Spleen (tissue), 11 donors: ENCODE results near the gene LRRTM4. TPM values are rescaled to one million over a fixed set of nuclear protein-coding genes. Genes with fewer than 3 reads are reported as not detected.
"Not testable (repeated sequence)": the region's sequence is repeated elsewhere in the genome, so short reads cannot be mapped to it uniquely, and the experiment has no call there.

ENCODE experiments used
- DNase-seq: peaks from one replicate; pipeline ENCODE4 v3.0.0-alpha.2; 2020
- H3K27ac ChIP-seq, 8 donors: fragments of 200-600 bp; sonication (generic) in 7 of 8; 1 replicate in 4 of 8; 2 replicates in 4 of 8; pipeline versions ENCODE4 v1.5.0 to v1.8.0; 2016 to 2021; ENCODE audit warnings: inconsistent platforms in 4 of 8, mild to moderate bottlenecking in 4 of 8, moderate library complexity in 1 of 8
- H3K27me3 ChIP-seq, 7 donors: fragments of 200-600 bp; sonication (generic) in 6 of 7; replicated peaks in 1 of 7; 1 replicate in 4 of 7; 2 replicates in 3 of 7; pipeline versions ENCODE4 v1.5.0 to v1.8.0; 2016 to 2021; ENCODE audit warnings: inconsistent platforms in 3 of 7, mild to moderate bottlenecking in 1 of 7
- H3K36me3 ChIP-seq, 6 donors: fragments of 200-600 bp; sonication (generic) in 5 of 6; 1 replicate in 4 of 6; 2 replicates in 2 of 6; pipeline versions ENCODE4 v1.5.0 to v1.8.0; 2016 to 2021; ENCODE audit warnings: inconsistent platforms in 2 of 6
- H3K4me1 ChIP-seq, 6 donors: fragments of 200-600 bp; sonication (generic) in 5 of 6; 1 replicate in 3 of 6; 2 replicates in 3 of 6; pipeline versions ENCODE4 v1.5.0 to v1.8.0; 2016 to 2021; ENCODE audit warnings: inconsistent platforms in 3 of 6
- H3K4me3 ChIP-seq, 8 donors: fragments of 200-600 bp; sonication (generic) in 7 of 8; 1 replicate in 4 of 8; 2 replicates in 4 of 8; pipeline versions ENCODE4 v1.5.0 to v1.8.0; 2016 to 2021; ENCODE audit warnings: inconsistent platforms in 4 of 8, mild to moderate bottlenecking in 4 of 8, moderate library complexity in 2 of 8
- H3K9me3 ChIP-seq, 8 donors: fragments of 200-600 bp; sonication (generic) in 7 of 8; 1 replicate in 4 of 8; 2 replicates in 4 of 8; pipeline versions ENCODE4 v1.5.0 to v1.8.0; 2016 to 2021; ENCODE audit warnings: inconsistent platforms in 4 of 8
- POLR2A ChIP-seq, 3 donors: fragments of 450-650 bp; IDR thresholded peaks; one replicate each; pipeline ENCODE4 v1.5.1; 2017; ENCODE audit warnings: antibody characterized with exemption in 3 of 3, mild to moderate bottlenecking in 1 of 3
- POLR2AphosphoS5 ChIP-seq, 3 donors: sonication (generic); formaldehyde crosslinking; IDR thresholded peaks; one replicate each; pipeline ENCODE4 v1.5.1; 2017; ENCODE audit warnings: antibody characterized with exemption in 3 of 3
- WGBS, 5 donors: extraction: QIAGEN DNeasy Blood & Tissue Kit in 3 of 5; methylation state at CpG; one replicate each; pipeline versions ENCODE4 v1.1.5 to v1.1.7; 2013 to 2018; 5-methylcytosine and 5-hydroxymethylcytosine counted together
- intact Hi-C: fragments of 100-400 bp; cut with DNase I; formaldehyde crosslinking; loops from one replicate; pipeline ENCODE4 v1.15.0; 2023; ENCODE audit warnings: low total_unique reads
- polyA plus RNA-seq, 3 donors: library from polyadenylated mRNA; stranded (reverse); fragments of 200-250 nt; gene quantifications; one replicate each; pipeline ENCODE4 v1.2.1, GENCODE V29; 2013
- small RNA-seq, 4 donors: library from RNA; depleted of rRNA; stranded (forward); fragments of <200 nt; gene quantifications; one replicate each; pipeline ENCODE3, GENCODE V24; 2016
- total RNA-seq, 7 donors: library from RNA; depleted of rRNA in 3 of 7; stranded (reverse); fragments of >200 nt in 3 of 7; fragmentation: NEBNext Ultra II Directional in 4 of 7; extraction: Animal tissue kit (Norgen Biotek cat#: 25700) in 4 of 7; gene quantifications; one replicate each; pipeline versions ENCODE4 v1.1.0 to v1.2.1, GENCODE V29; 2016 to 2021
- TF ChIP-seq, protein P1 (sequence below), 11 experiments: fragments of 200-600 bp in 7 of 11; fragments of 450-650 bp in 4 of 11; sonication (generic) in 4 of 11; IDR thresholded peaks in 8 of 11; conservative IDR thresholded peaks in 3 of 11; 1 replicate in 7 of 11; 2 replicates in 4 of 11; pipeline versions ENCODE4 v1.4.0 to v1.8.0; 2016 to 2021; ENCODE audit warnings: antibody characterized with exemption in 11 of 11, inconsistent platforms in 4 of 11, mild to moderate bottlenecking in 1 of 11
- donor health status: healthy with polysubstance abuse.
- donor health status: DM: no; HTN: no; CAD: no; lungs with moderate emphysema.
- donor health status: DM: no; HTN: no; CAD: no.
- donor health status: Bipolar disorder and iron deficiency.
- donor health status: healthy.
- donor health status: DM: no; HTN: no; CAD: no.
- donor health status: DM: yes; HTN: yes; CAD: no.

LRRTM4 gene
- total and polyA plus RNA-seq, 10 donors: 0.03 to 0.33 (median 0.14) TPM; not detected in 5

DNA sequence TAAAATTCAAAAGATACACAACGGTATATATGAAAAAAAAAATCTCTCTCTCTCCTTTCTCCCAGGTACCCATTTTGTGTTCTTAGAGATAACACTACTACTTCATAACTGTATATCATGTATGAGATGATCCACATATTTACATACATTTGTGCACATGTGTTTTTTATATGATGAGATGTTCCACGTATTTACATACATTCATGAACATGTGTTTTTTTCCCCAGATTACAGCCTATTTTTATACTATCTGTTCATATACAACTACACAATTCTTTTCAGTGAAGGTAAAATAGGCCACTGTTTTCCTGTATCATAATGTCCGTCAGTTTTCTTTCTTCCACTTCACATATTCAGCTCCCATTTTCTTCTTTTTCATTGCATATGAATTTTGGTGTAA, 808.9 kb downstream of the LRRTM4 start:
- intact Hi-C loops: no loop called here
- DNase-seq: no peak
- Histone ChIP-seq H3K27ac (no peak overlapping the region), H3K4me3 (no peak overlapping the region), H3K27me3 (no peaks in the 10 kb centered on the region), H3K9me3 (peaks cover 0 to 13% (median 2%) of the 10 kb centered on the region in 8 donors), H3K36me3 (no peaks in the 10 kb centered on the region), H3K4me1 (no peaks in the 10 kb centered on the region)
- 86 to 95% (median 87%) methylated on average over 3 of the region's 3 CpGs for WGBS, 5 donors
- TF ChIP-seq, protein P1, sequence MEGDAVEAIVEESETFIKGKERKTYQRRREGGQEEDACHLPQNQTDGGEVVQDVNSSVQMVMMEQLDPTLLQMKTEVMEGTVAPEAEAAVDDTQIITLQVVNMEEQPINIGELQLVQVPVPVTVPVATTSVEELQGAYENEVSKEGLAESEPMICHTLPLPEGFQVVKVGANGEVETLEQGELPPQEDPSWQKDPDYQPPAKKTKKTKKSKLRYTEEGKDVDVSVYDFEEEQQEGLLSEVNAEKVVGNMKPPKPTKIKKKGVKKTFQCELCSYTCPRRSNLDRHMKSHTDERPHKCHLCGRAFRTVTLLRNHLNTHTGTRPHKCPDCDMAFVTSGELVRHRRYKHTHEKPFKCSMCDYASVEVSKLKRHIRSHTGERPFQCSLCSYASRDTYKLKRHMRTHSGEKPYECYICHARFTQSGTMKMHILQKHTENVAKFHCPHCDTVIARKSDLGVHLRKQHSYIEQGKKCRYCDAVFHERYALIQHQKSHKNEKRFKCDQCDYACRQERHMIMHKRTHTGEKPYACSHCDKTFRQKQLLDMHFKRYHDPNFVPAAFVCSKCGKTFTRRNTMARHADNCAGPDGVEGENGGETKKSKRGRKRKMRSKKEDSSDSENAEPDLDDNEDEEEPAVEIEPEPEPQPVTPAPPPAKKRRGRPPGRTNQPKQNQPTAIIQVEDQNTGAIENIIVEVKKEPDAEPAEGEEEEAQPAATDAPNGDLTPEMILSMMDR (IDR thresholded peaks at IDR 0.05 in 8 of 11, conservative IDR thresholded peaks at IDR 0.05 in 3 of 11): no peak

DNA sequence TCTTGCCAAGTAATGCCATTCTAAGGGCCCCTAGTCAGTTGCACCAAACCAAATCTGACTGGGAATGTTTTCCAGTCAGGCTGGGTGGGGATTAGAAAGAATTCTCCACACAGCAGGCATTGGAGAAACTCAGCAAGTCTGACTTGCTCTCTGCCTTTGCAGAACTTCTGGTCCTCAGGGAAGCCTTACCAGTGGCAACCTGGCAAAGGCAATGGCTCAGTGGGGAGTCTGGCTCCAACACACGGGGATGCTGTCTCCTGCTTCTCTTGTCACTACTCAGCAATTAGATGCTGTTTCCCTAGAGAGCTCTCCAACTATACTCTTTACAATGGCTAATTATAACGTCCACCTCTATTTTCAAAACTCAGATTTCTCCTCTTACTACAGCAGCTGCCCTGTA, 810.7 kb downstream of the LRRTM4 start:
- DNase-seq: no peak
- Histone ChIP-seq H3K4me1 (no peaks in the 10 kb centered on the region), H3K36me3 (no peaks in the 10 kb centered on the region), H3K4me3 (no peak overlapping the region), H3K9me3 (peaks cover 0 to 14% (median 2%) of the 10 kb centered on the region in 8 donors), H3K27me3 (no peaks in the 10 kb centered on the region), H3K27ac (no peak overlapping the region)
- intact Hi-C loops: no loop called here
- TF ChIP-seq POLR2A (IDR thresholded peaks at IDR 0.05) (no peak), POLR2AphosphoS5 (IDR thresholded peaks at IDR 0.05) (no peak)
- TF ChIP-seq, protein P1 (IDR thresholded peaks at IDR 0.05 in 8 of 11, conservative IDR thresholded peaks at IDR 0.05 in 3 of 11): no peak
- 40 to 50% (median 42%) methylated on average over 2 of the region's 2 CpGs for WGBS, 5 donors

- no peak overlapping the region for H3K4me3 ChIP-seq
- no peak for DNase-seq
- no peak overlapping the region for H3K27ac ChIP-seq
- no peaks in the 10 kb centered on the region for H3K27me3 ChIP-seq
- intact Hi-C loops: no loop called here
- TF ChIP-seq, protein P1 (IDR thresholded peaks at IDR 0.05 in 8 of 11, conservative IDR thresholded peaks at IDR 0.05 in 3 of 11): no peak
- no peak for TF ChIP-seq POLR2A (IDR thresholded peaks at IDR 0.05)
- no peak for TF ChIP-seq POLR2AphosphoS5 (IDR thresholded peaks at IDR 0.05)
- H3K36me3 ChIP-seq: no peaks in the 10 kb centered on the region
- WGBS, 5 donors: 83 to 93% (median 87%) methylated on average over 6 of the region's 6 CpGs
- H3K9me3 ChIP-seq: peaks cover 0 to 11% (median 3%) of the 10 kb centered on the region in 8 donors
- H3K4me1 ChIP-seq: no peaks in the 10 kb centered on the region
Measured at GRCh38 chr2:76700894-76701293, 821.3 kb downstream of the LRRTM4 start.

- WGBS, 5 donors: 88 to 96% (median 93%) methylated on average over 11 to 33 of the region's 33 CpGs
- H3K27ac ChIP-seq, intact Hi-C loops, H3K4me3 ChIP-seq, H3K4me1 ChIP-seq, DNase-seq, H3K36me3 ChIP-seq, H3K27me3 ChIP-seq: not testable (repeated sequence)
- H3K9me3 ChIP-seq: peaks cover 0 to 11% (median 3%) of the 10 kb centered on the region in 8 donors
Measured at GRCh38 chr2:76697998-76698713, 824.0 kb downstream of the LRRTM4 start.

Small RNA genes within 50 kb of the gene (small RNA-seq; reads per million reads assigned to genes)
- gene RNA5SP98: 0.06 to 0.34 (median 0.18) reads per million in 4 donors
